Measurements from ENCODE around the gene CNEP1R1. TPM values are rescaled to one million over a fixed set of nuclear protein-coding genes. Genes with fewer than 3 reads are reported as not detected.

The CNEP1R1 gene
- 15.6 and 15.7 TPM in 2 replicates for total RNA-seq (2014; rRNA removed; shearing (Covaris generic))

- Histone ChIP-seq H3K27me3 (ENCODE audit: control insufficient read depth, insufficient read depth, low read length) (no peaks in the 10 kb centered on the region), H3K36me3 (replicated peaks; ENCODE audit: control insufficient read depth, insufficient read depth, low read length) (no peaks in the 10 kb centered on the region), H3K4me3 (ENCODE audit: insufficient read depth, low read depth, low read length) (peak within 1 kb of the TSS; percentile 88)
- peak; percentile 98 for DNase-seq
These were observed at the start of gene CNEP1R1 for GRCh38 chr16:50024684-50025536. Gene CNEP1R1 (plus strand): TSS chr16:50025225. CDS start chr16:50025316, 91 bp downstream.

GRCh38 chr16:49977427-49977826 lies 47.6 kb upstream of the CNEP1R1 start:
- H3K4me3 ChIP-seq (ENCODE audit: insufficient read depth, low read depth, low read length) = no peak overlapping the region
- no peaks in the 10 kb centered on the region for H3K36me3 ChIP-seq (replicated peaks; ENCODE audit: control insufficient read depth, insufficient read depth, low read length)
- no peak for DNase-seq
- H3K27me3 ChIP-seq (ENCODE audit: control insufficient read depth, insufficient read depth, low read length) = no peaks in the 10 kb centered on the region

- H3K4me3 ChIP-seq (ENCODE audit: insufficient read depth, low read depth, low read length) = no peak overlapping the region
- H3K36me3 ChIP-seq (replicated peaks; ENCODE audit: control insufficient read depth, insufficient read depth, low read length) = no peaks in the 10 kb centered on the region
- no peaks in the 10 kb centered on the region for H3K27me3 ChIP-seq (ENCODE audit: control insufficient read depth, insufficient read depth, low read length)
- no peak for DNase-seq
These were observed 46.3 kb upstream of the CNEP1R1 start for GRCh38 chr16:49978569-49979326.

GRCh38 chr16:49980166-49980565 lies 44.9 kb upstream of the CNEP1R1 start:
- DNase-seq = no peak
- H3K27me3 ChIP-seq (ENCODE audit: control insufficient read depth, insufficient read depth, low read length) = no peaks in the 10 kb centered on the region
- no peaks in the 10 kb centered on the region for H3K36me3 ChIP-seq (replicated peaks; ENCODE audit: control insufficient read depth, insufficient read depth, low read length)
- H3K4me3 ChIP-seq (ENCODE audit: insufficient read depth, low read depth, low read length) = no peak overlapping the region

GRCh38 chr16:49986351-49987124 lies 38.5 kb upstream of the CNEP1R1 start:
- H3K27me3 ChIP-seq (ENCODE audit: control insufficient read depth, insufficient read depth, low read length) = no peaks in the 10 kb centered on the region
- no peak overlapping the region for H3K4me3 ChIP-seq (ENCODE audit: insufficient read depth, low read depth, low read length)
- H3K36me3 ChIP-seq (replicated peaks; ENCODE audit: control insufficient read depth, insufficient read depth, low read length) = no peaks in the 10 kb centered on the region
- DNase-seq = peak; percentile 33

- no peaks in the 10 kb centered on the region for H3K27me3 ChIP-seq (ENCODE audit: control insufficient read depth, insufficient read depth, low read length)
- no peaks in the 10 kb centered on the region for H3K36me3 ChIP-seq (replicated peaks; ENCODE audit: control insufficient read depth, insufficient read depth, low read length)
- DNase-seq = no peak
- no peak overlapping the region for H3K4me3 ChIP-seq (ENCODE audit: insufficient read depth, low read depth, low read length)
These were observed 37.6 kb upstream of the CNEP1R1 start for GRCh38 chr16:49987381-49987780.

- no peak for DNase-seq
- Histone ChIP-seq H3K36me3 (replicated peaks; ENCODE audit: control insufficient read depth, insufficient read depth, low read length) (no peaks in the 10 kb centered on the region), H3K4me3 (ENCODE audit: insufficient read depth, low read depth, low read length) (no peak overlapping the region), H3K27me3 (ENCODE audit: control insufficient read depth, insufficient read depth, low read length) (no peaks in the 10 kb centered on the region; the same call in 1 of the 2 replicates)
These were observed 32.2 kb upstream of the CNEP1R1 start for GRCh38 chr16:49992825-49993224.

- Histone ChIP-seq H3K36me3 (replicated peaks; ENCODE audit: control insufficient read depth, insufficient read depth, low read length) (no peaks in the 10 kb centered on the region), H3K4me3 (ENCODE audit: insufficient read depth, low read depth, low read length) (no peak overlapping the region), H3K27me3 (ENCODE audit: control insufficient read depth, insufficient read depth, low read length) (no peaks in the 10 kb centered on the region; the same call in 1 of the 2 replicates)
- no peak for DNase-seq
These were observed 31.4 kb upstream of the CNEP1R1 start for GRCh38 chr16:49993579-49993978.

- H3K36me3 ChIP-seq (replicated peaks; ENCODE audit: control insufficient read depth, insufficient read depth, low read length) = no peaks in the 10 kb centered on the region
- no peaks in the 10 kb centered on the region; the same call in 1 of the 2 replicates for H3K27me3 ChIP-seq (ENCODE audit: control insufficient read depth, insufficient read depth, low read length)
- DNase-seq = no peak
- H3K4me3 ChIP-seq (ENCODE audit: insufficient read depth, low read depth, low read length) = no peak overlapping the region
These were observed 31.0 kb upstream of the CNEP1R1 start for GRCh38 chr16:49994006-49994405.

GRCh38 chr16:49995720-49996119 lies 29.3 kb upstream of the CNEP1R1 start:
- DNase-seq = no peak
- no peak overlapping the region for H3K4me3 ChIP-seq (ENCODE audit: insufficient read depth, low read depth, low read length)
- no peaks in the 10 kb centered on the region for H3K36me3 ChIP-seq (replicated peaks; ENCODE audit: control insufficient read depth, insufficient read depth, low read length)
- no peaks in the 10 kb centered on the region; the same call in 1 of the 2 replicates for H3K27me3 ChIP-seq (ENCODE audit: control insufficient read depth, insufficient read depth, low read length)

GRCh38 chr16:49997721-49998251 lies 27.2 kb upstream of the CNEP1R1 start:
- H3K4me3 ChIP-seq (ENCODE audit: insufficient read depth, low read depth, low read length) = no peak overlapping the region
- DNase-seq = no peak
- H3K27me3 ChIP-seq (ENCODE audit: control insufficient read depth, insufficient read depth, low read length) = no peaks in the 10 kb centered on the region; the same call in 1 of the 2 replicates
- no peaks in the 10 kb centered on the region for H3K36me3 ChIP-seq (replicated peaks; ENCODE audit: control insufficient read depth, insufficient read depth, low read length)

- Histone ChIP-seq H3K4me3 (ENCODE audit: insufficient read depth, low read depth, low read length) (no peak overlapping the region), H3K36me3 (replicated peaks; ENCODE audit: control insufficient read depth, insufficient read depth, low read length) (no peaks in the 10 kb centered on the region), H3K27me3 (ENCODE audit: control insufficient read depth, insufficient read depth, low read length) (no peaks in the 10 kb centered on the region; the same call in 1 of the 2 replicates)
- no peak for DNase-seq
These were observed 26.0 kb upstream of the CNEP1R1 start for GRCh38 chr16:49998991-49999390.

- H3K27me3 ChIP-seq (ENCODE audit: control insufficient read depth, insufficient read depth, low read length) = no peaks in the 10 kb centered on the region; the same call in 1 of the 2 replicates
- H3K4me3 ChIP-seq (ENCODE audit: insufficient read depth, low read depth, low read length) = no peak overlapping the region
- H3K36me3 ChIP-seq (replicated peaks; ENCODE audit: control insufficient read depth, insufficient read depth, low read length) = no peaks in the 10 kb centered on the region
- DNase-seq = no peak
These were observed 23.9 kb upstream of the CNEP1R1 start for GRCh38 chr16:50001144-50001543.

GRCh38 chr16:50002190-50002589 lies 22.8 kb upstream of the CNEP1R1 start:
- no peak for DNase-seq
- Histone ChIP-seq H3K36me3 (replicated peaks; ENCODE audit: control insufficient read depth, insufficient read depth, low read length) (no peaks in the 10 kb centered on the region), H3K27me3 (ENCODE audit: control insufficient read depth, insufficient read depth, low read length) (no peaks in the 10 kb centered on the region)

More at GRCh38 chr16:50002190-50002589, 22.8 kb upstream of the CNEP1R1 start:
- H3K4me3 ChIP-seq (ENCODE audit: insufficient read depth, low read depth, low read length) = no peak overlapping the region
